ENCODE data around the gene MFAP3L.
A peak's percentile ranks its signal among the peaks of the same experiment; 100 is the strongest.
"Not testable (repeated sequence)": the region's sequence is repeated elsewhere in the genome, so short reads cannot be mapped to it uniquely, and the experiment has no call there.

MFAP3L gene

DNA sequence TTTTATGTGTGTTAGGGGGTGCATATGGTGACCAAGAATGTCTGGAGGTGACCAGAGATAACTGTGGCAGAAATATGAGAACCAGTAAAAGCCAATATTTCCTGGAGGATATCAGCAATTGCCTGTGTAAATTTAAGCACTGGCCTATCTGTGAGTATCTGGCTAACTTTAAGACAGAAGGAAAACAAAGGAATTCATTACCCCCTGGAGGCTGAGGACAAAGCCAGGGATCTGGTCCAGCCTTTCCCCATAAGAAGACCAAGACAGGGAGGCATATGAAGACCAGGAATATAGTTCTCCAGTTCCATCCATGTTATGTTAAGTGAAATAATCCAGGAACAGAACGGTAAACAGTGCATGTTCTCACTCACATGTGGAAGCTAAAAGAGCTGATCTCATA, 49.2 kb downstream of the MFAP3L start:
- Mint-ChIP-seq H3K27me3 (peaks cover 9% of the 10 kb centered on the region), H3K9me3 (no peaks in the 10 kb centered on the region), H3K27ac (no peak overlapping the region), H3K4me3 (no peak overlapping the region), H3K4me1 (no peaks in the 10 kb centered on the region)
- DNase-seq (no peak), ATAC-seq (no peak)

- Mint-ChIP-seq H3K27me3 (peaks cover 9% of the 10 kb centered on the region), H3K4me3 (no peak overlapping the region), H3K4me1 (no peaks in the 10 kb centered on the region), H3K9me3 (no peaks in the 10 kb centered on the region), H3K27ac (no peak overlapping the region)
- ATAC-seq (no peak), DNase-seq (no peak)
Observed at GRCh38 chr4:169975838-169976796, 50.1 kb downstream of the MFAP3L start.

- H3K9me3 Mint-ChIP-seq = no peaks in the 10 kb centered on the region
- no peak overlapping the region for H3K27ac Mint-ChIP-seq
- H3K27me3 Mint-ChIP-seq = peaks cover 9% of the 10 kb centered on the region
- H3K4me3 Mint-ChIP-seq = no peak overlapping the region
- DNase-seq = no peak
- no peaks in the 10 kb centered on the region for H3K4me1 Mint-ChIP-seq
- no peak for ATAC-seq
Observed at GRCh38 chr4:169975131-169975837, 50.9 kb downstream of the MFAP3L start.

GRCh38 chr4:169971456-169972015, 54.7 kb downstream of the MFAP3L start:
- ATAC-seq (no peak), DNase-seq (no peak)
- Mint-ChIP-seq H3K4me3 (no peak overlapping the region), H3K9me3 (peaks cover 0 to 8% of the 10 kb centered on the region in 2 donors), H3K27me3 (peaks cover 21% of the 10 kb centered on the region), H3K27ac (no peak overlapping the region), H3K4me1 (no peaks in the 10 kb centered on the region)

- H3K4me3 Mint-ChIP-seq = no peak overlapping the region
- H3K27ac Mint-ChIP-seq = no peak overlapping the region
- peaks cover 0 to 8% of the 10 kb centered on the region in 2 donors for H3K9me3 Mint-ChIP-seq
- peaks cover 15% of the 10 kb centered on the region for H3K27me3 Mint-ChIP-seq
- ATAC-seq (no peak), DNase-seq (no peak)
- H3K4me1 Mint-ChIP-seq = no peaks in the 10 kb centered on the region
Observed at GRCh38 chr4:169968999-169969398, 57.2 kb downstream of the MFAP3L start.

- Mint-ChIP-seq H3K4me3 (no peak overlapping the region), H3K9me3 (peaks cover 0 to 8% of the 10 kb centered on the region in 2 donors), H3K27ac (no peak overlapping the region), H3K27me3 (peaks cover 13% of the 10 kb centered on the region), H3K4me1 (no peaks in the 10 kb centered on the region)
- no peak for DNase-seq
- no peak for ATAC-seq
Observed at GRCh38 chr4:169963998-169964397, 62.2 kb downstream of the MFAP3L start.

DNA sequence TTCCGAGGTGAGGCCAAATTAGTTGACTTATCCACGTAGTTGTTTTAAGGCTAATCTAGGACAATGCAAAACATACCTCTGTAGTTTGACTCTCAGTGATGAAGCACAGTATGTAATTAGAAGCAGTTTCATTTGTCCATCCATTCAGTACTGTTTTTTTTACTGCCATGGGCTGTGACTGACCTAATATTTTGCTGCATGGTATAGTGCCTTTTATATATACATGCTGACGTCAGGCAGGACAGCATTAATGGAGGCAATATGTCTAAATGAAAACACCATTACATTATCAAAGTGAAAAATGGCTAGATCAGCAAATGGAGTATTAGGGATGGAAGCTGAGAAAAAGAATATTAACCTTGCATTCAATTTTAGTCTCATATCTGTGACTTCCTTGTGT, 66.9 kb downstream of the MFAP3L start:
- Mint-ChIP-seq H3K4me1 (no peaks in the 10 kb centered on the region), H3K27me3 (peaks cover 7% of the 10 kb centered on the region), H3K4me3 (no peak overlapping the region), H3K27ac (no peak overlapping the region), H3K9me3 (no peaks in the 10 kb centered on the region)
- no peak for DNase-seq
- ATAC-seq = no peak

DNA sequence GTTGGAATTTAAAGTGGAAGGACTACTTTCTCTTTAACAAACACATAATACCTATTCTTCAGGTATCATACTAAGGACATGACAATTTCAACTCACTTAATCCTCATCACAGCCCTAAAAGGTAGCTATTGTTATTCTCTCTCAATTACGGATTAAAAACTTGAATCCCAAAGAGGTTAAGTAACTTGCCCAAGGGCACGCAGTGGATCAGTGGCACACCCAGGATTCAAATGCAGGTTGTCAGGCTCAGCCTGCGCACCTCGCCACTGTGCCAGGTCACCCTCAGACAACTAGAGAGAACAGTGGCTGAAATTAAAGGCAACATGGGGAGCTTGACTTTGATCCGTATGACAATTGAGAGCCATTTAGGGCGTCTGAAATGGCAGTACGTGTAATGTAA, 67.6 kb downstream of the MFAP3L start:
- Mint-ChIP-seq H3K4me3 (no peak overlapping the region), H3K4me1 (no peaks in the 10 kb centered on the region), H3K9me3 (no peaks in the 10 kb centered on the region), H3K27me3 (peaks cover 7% of the 10 kb centered on the region), H3K27ac (no peak overlapping the region)
- no peak for ATAC-seq
- no peak for DNase-seq

DNA sequence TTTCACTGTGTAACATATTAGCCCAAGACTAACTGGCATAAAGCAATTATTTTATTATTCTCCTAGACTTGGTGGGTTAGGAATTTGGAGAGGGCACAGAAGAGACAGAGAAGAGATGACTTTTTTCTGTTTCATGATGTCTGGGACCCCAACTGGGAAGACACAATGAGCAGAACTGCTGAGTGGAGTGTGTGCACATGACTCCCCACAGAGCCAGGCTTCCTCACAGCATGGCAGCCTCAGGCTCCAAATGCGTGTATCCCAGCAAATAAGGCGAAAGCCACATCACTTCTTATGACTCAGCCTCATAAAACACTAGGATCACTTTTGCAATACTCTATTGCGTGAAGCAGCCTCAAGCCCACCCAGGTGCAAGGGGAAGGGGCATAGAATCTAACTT, 68.4 kb downstream of the MFAP3L start:
- Mint-ChIP-seq H3K9me3 (no peaks in the 10 kb centered on the region), H3K27me3 (peaks cover 7% of the 10 kb centered on the region), H3K4me3 (no peak overlapping the region), H3K27ac (no peak overlapping the region), H3K4me1 (peaks cover 2% of the 10 kb centered on the region)
- ATAC-seq (no peak), DNase-seq (no peak)

DNA sequence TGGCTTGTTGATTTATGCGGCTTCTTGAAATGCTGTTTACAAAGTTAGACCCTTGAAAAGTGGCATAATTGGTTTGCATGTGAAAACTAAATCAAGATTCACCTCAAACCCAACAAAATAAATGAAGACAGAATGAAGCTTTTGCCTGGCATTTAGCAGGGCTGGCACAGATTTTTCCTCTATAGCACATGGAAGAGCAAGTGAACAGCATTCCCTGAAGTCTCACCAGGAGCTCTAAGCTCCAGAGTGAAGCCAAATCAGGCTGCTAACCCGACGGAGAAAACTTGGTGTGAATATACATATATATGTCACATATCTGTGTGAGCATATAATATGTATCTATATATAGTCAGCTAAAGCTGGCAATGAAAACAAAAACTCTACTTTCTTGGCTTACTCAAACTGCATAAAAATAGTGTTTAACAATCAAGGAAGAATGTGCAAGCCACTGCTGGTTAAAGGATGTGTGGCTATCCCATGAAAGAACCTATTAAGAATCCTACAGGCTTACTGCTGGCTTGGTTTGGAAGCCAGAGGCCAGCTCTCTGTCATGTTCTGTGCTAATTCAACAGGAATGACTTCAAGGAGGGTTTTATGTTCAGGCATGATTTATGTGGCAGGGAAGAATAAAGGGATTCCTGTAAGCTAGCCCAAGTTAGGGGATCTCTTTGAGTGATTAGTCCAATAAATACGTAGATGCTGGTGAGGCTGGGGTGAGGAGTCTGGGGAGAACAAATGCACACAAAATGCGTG, 69.9 kb downstream of the MFAP3L start:
- Mint-ChIP-seq H3K27ac (no peak overlapping the region), H3K9me3 (no peaks in the 10 kb centered on the region), H3K27me3 (peaks cover 7% of the 10 kb centered on the region), H3K4me3 (no peak overlapping the region), H3K4me1 (peaks cover 6% of the 10 kb centered on the region)
- DNase-seq = no peak
- no peak for ATAC-seq

DNA sequence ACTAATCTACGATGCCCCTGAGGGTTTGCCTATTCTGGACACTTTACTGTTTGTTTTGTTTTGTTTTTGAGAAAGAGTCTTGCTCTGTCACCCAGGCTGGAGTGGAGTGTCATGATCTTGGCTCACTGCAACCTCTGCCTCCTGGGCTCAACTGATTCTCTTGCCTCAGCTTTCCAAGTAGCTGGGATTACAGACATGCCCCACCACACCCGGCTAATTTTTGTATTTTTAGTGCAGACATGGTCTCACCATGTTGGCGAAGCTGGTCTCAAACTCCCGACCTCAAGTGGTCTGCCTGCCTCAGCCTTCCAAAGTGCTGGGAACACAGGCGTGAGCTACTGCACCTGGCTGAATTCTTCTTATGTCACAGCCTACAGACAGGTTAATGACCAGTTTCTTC, 70.7 kb downstream of the MFAP3L start:
- no peak overlapping the region for H3K4me3 Mint-ChIP-seq
- DNase-seq = no peak
- H3K4me1 Mint-ChIP-seq = peaks cover 6% of the 10 kb centered on the region
- no peak overlapping the region for H3K27ac Mint-ChIP-seq
- peaks cover 7% of the 10 kb centered on the region for H3K27me3 Mint-ChIP-seq
- no peaks in the 10 kb centered on the region for H3K9me3 Mint-ChIP-seq
- no peak for ATAC-seq

- DNase-seq = no peak
- Mint-ChIP-seq H3K27me3 (no peaks in the 10 kb centered on the region), H3K4me3 (no peak overlapping the region)
Observed at GRCh38 chr4:169952236-169953002, 73.8 kb downstream of the MFAP3L start.

DNA sequence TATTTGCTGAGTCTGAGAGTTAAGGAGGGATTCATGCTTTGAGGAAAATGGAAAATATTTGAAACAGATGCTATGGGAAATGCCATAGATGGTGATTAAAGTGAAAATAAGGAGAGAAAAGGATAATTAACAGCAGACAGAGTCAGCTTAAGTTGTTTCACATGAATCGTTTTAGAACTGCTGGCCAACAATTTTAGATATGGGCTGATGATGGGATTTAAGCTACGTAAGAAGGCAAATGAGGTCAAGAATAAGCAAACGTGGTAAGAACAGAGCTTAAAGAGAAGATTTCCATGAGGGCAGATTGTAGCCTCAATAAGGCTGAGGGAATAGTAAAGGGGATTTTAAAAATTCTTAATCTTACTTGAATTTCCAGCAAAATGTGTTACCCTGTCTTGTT, 77.9 kb downstream of the MFAP3L start:
- ATAC-seq = no peak
- Mint-ChIP-seq H3K9me3 (no peaks in the 10 kb centered on the region), H3K27ac (no peak overlapping the region), H3K4me3 (no peak overlapping the region), H3K4me1 (peaks cover 6% of the 10 kb centered on the region), H3K27me3 (no peaks in the 10 kb centered on the region)
- DNase-seq = no peak

More at GRCh38 chr4:169952236-169953002, 73.8 kb downstream of the MFAP3L start:
- H3K27ac Mint-ChIP-seq = no peak overlapping the region
- H3K4me1 Mint-ChIP-seq = peaks cover 6% of the 10 kb centered on the region
- ATAC-seq = no peak
- H3K9me3 Mint-ChIP-seq = no peaks in the 10 kb centered on the region

- Mint-ChIP-seq H3K9me3 (no peaks in the 10 kb centered on the region), H3K27me3 (no peaks in the 10 kb centered on the region), H3K27ac (peak overlapping the region in 1 of 2 donors; percentile 13), H3K4me3 (no peak overlapping the region), H3K4me1 (no peaks in the 10 kb centered on the region)
- DNase-seq = no peak
- ATAC-seq = no peak
Observed at GRCh38 chr4:169945636-169946035, 80.6 kb downstream of the MFAP3L start.

DNA sequence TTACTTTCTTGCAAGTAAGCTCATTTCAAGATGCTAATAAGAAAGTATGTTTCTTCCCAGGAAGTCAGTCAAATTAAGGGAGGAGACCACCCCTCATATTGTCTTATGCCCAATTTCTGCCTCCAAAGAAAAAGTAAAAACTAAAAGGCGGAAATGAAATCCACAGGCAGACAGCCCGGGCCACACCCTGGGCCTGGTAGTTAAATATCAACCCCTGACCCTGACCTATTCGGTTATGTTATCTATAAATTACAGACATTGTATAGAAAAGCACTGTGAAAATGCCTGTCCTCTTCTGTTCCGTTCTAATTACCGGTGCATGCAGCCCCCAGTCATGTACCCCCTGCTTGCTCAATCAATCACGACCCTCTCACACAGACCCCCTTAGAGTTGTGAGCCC, 82.6 kb downstream of the MFAP3L start:
- not testable (repeated sequence) for ATAC-seq, H3K9me3 Mint-ChIP-seq

More for the DNA sequence above, 82.6 kb downstream of the MFAP3L start:
- DNase-seq, H3K27ac Mint-ChIP-seq, H3K27me3 Mint-ChIP-seq, H3K4me1 Mint-ChIP-seq, H3K4me3 Mint-ChIP-seq: not testable (repeated sequence)
